Fibroblast of lung (primary cell): ENCODE data around the gene MRPS35. TPM values are rescaled to one million over a fixed set of nuclear protein-coding genes. Genes with fewer than 3 reads are reported as not detected.

Experiments
- DNase-seq, 2 donors: peaks; one replicate each; pipeline versions ENCODE4 v3.0.0 to v3.0.0-alpha.2; 2010; ENCODE audit warnings: low read depth in 2 of 2
- H2AFZ ChIP-seq: 2 replicates; pipeline ENCODE4 v1.5.1; 2012; ENCODE audit warnings: low read length, control low read depth, inconsistent platforms
- H3K27ac ChIP-seq: 2 replicates; pipeline ENCODE4 v1.5.1; 2011; ENCODE audit warnings: low read length, control low read depth; ENCODE audit not compliant: insufficient read depth
- H3K27me3 ChIP-seq: 2 replicates; pipeline ENCODE4 v1.5.1; 2011; ENCODE audit warnings: mild to moderate bottlenecking, low read length; ENCODE audit not compliant: control insufficient read depth, insufficient read depth
- H3K36me3 ChIP-seq: 2 replicates; pipeline ENCODE4 v1.5.1; 2011; ENCODE audit warnings: low read length; ENCODE audit not compliant: control insufficient read depth, insufficient read depth
- H3K4me1 ChIP-seq: 2 replicates; pipeline ENCODE4 v1.5.1; 2011; ENCODE audit warnings: low read length; ENCODE audit not compliant: control insufficient read depth, insufficient read depth; ENCODE audit errors: extremely low read depth
- H3K4me2 ChIP-seq: 2 replicates; pipeline ENCODE4 v1.5.1; 2011; ENCODE audit warnings: low read length, control low read depth; ENCODE audit not compliant: insufficient read depth; ENCODE audit errors: extremely low read depth
- H3K4me3 ChIP-seq, 4 experiments: fragments of 200-600 bp in 1 of 4; sonication (generic) in 1 of 4; replicated peaks in 1 of 4; 2 replicates each; pipeline ENCODE4 v1.5.1; 2011 to 2016; ENCODE audit warnings: low read length in 4 of 4, low read depth in 3 of 4, mild to moderate bottlenecking in 3 of 4, control low read depth in 2 of 4, inconsistent platforms in 1 of 4, mixed read lengths in 1 of 4; ENCODE audit not compliant: insufficient read depth in 1 of 4; ENCODE audit errors: control extremely low read depth in 1 of 4
- H3K79me2 ChIP-seq: 2 replicates; pipeline ENCODE4 v1.5.1; 2012; ENCODE audit warnings: mild to moderate bottlenecking, low read length, inconsistent platforms; ENCODE audit not compliant: control insufficient read depth, insufficient read depth
- H3K9ac ChIP-seq: 2 replicates; pipeline ENCODE4 v1.5.1; 2011; ENCODE audit warnings: mild to moderate bottlenecking, low read length, control low read depth; ENCODE audit not compliant: insufficient read depth
- H3K9me3 ChIP-seq: 2 replicates; pipeline ENCODE4 v1.5.1; 2012; ENCODE audit warnings: low read depth, low read length; ENCODE audit not compliant: control insufficient read depth, insufficient read depth
- H4K20me1 ChIP-seq: 2 replicates; pipeline ENCODE4 v1.5.1; 2011; ENCODE audit warnings: low read length; ENCODE audit not compliant: control insufficient read depth, insufficient read depth; ENCODE audit errors: extremely low read depth
- CTCF ChIP-seq, 2 donors: IDR thresholded peaks in 1 of 2; conservative IDR thresholded peaks in 1 of 2; 1 replicate in 1 of 2; 2 replicates in 1 of 2; pipeline ENCODE4 v1.5.1; 2011 to 2012; ENCODE audit warnings: low read length in 2 of 2, control low read depth in 1 of 2, inconsistent platforms in 1 of 2, low read depth in 1 of 2, mild to moderate bottlenecking in 1 of 2
- EZH2 ChIP-seq: IDR thresholded peaks from 2 replicates; pipeline ENCODE4 v1.5.1; 2012; ENCODE audit warnings: low read length, control low read depth, mild to moderate bottlenecking; ENCODE audit errors: missing control alignments
- polyA plus RNA-seq, 2 donors: library from polyadenylated mRNA; depleted of rRNA in 1 of 2; stranded (reverse) in 1 of 2; unstranded in 1 of 2; fragments of >200 nt; gene quantifications; 2 replicates each; pipeline ENCODE4 v1.2.1, GENCODE V29; 2011 to 2012; ENCODE audit warnings: missing spikeins in 1 of 2
- total RNA-seq: library from RNA; depleted of rRNA; stranded (reverse); fragments of >200 nt; gene quantifications from 2 replicates; pipeline ENCODE4 v1.2.1, GENCODE V29; 2014

MRPS35 gene
- total and polyA plus RNA-seq, 2 donors (not counting 1 experiment from before 2014, with no cell fraction given) = 52.5 to 70.7 TPM

- Histone ChIP-seq H3K27ac (no peak overlapping the region), H3K9ac (no peak overlapping the region), H3K4me2 (no peak overlapping the region), H3K27me3 (no peaks in the 10 kb centered on the region), H3K4me3 (no peak overlapping the region), H3K36me3 (no peaks in the 10 kb centered on the region), H4K20me1 (no peaks in the 10 kb centered on the region), H3K4me1 (no peaks in the 10 kb centered on the region), H2AFZ (no peak overlapping the region), H3K9me3 (no peaks in the 10 kb centered on the region), H3K79me2 (no peaks in the 10 kb centered on the region)
- DNase-seq = peak in 1 of 2 donors; percentile 19
- TF ChIP-seq CTCF (conservative IDR thresholded peaks at IDR 0.05 in 1 of 2, IDR thresholded peaks at IDR 0.05 in 1 of 2; ENCODE audit: low read depth in 1 of 2, low read length in 2 of 2) (no peak), EZH2 (no peak)
Measured at GRCh38 chr12:27762757-27763156, 52.1 kb downstream of the MRPS35 start.

- H3K27ac ChIP-seq = no peak overlapping the region
- H3K9me3 ChIP-seq = no peaks in the 10 kb centered on the region
- no peak overlapping the region for H2AFZ ChIP-seq
- H3K9ac ChIP-seq = no peak overlapping the region
- no peaks in the 10 kb centered on the region for H3K79me2 ChIP-seq
- H4K20me1 ChIP-seq = no peaks in the 10 kb centered on the region
- no peak overlapping the region for H3K4me3 ChIP-seq
- DNase-seq = no peak
- TF ChIP-seq EZH2 = no peak
- TF ChIP-seq CTCF (conservative IDR thresholded peaks at IDR 0.05 in 1 of 2, IDR thresholded peaks at IDR 0.05 in 1 of 2; ENCODE audit: low read depth in 1 of 2, low read length in 2 of 2) = no peak
- H3K4me1 ChIP-seq = no peaks in the 10 kb centered on the region
- H3K36me3 ChIP-seq = no peaks in the 10 kb centered on the region
- no peaks in the 10 kb centered on the region for H3K27me3 ChIP-seq
- H3K4me2 ChIP-seq = no peak overlapping the region
Measured at GRCh38 chr12:27766587-27766986, 56.0 kb downstream of the MRPS35 start.

- Histone ChIP-seq H3K36me3 (no peaks in the 10 kb centered on the region), H4K20me1 (no peaks in the 10 kb centered on the region), H3K27me3 (no peaks in the 10 kb centered on the region), H3K4me3 (no peak overlapping the region), H3K9ac (no peak overlapping the region), H2AFZ (no peak overlapping the region), H3K27ac (no peak overlapping the region), H3K4me2 (no peak overlapping the region), H3K9me3 (no peaks in the 10 kb centered on the region), H3K79me2 (no peaks in the 10 kb centered on the region), H3K4me1 (no peaks in the 10 kb centered on the region)
- no peak for TF ChIP-seq CTCF (conservative IDR thresholded peaks at IDR 0.05 in 1 of 2, IDR thresholded peaks at IDR 0.05 in 1 of 2; ENCODE audit: low read depth in 1 of 2, low read length in 2 of 2)
- no peak for TF ChIP-seq EZH2
- DNase-seq = no peak
Measured at GRCh38 chr12:27769142-27769673, 58.6 kb downstream of the MRPS35 start.
